ENCODE data around the gene GNA12. TPM values are rescaled to one million over a fixed set of nuclear protein-coding genes. Genes with fewer than 3 reads are reported as not detected.

GNA12 gene
- total RNA-seq, 1 donor from 2014 or later = 43.0 TPM

DNA sequence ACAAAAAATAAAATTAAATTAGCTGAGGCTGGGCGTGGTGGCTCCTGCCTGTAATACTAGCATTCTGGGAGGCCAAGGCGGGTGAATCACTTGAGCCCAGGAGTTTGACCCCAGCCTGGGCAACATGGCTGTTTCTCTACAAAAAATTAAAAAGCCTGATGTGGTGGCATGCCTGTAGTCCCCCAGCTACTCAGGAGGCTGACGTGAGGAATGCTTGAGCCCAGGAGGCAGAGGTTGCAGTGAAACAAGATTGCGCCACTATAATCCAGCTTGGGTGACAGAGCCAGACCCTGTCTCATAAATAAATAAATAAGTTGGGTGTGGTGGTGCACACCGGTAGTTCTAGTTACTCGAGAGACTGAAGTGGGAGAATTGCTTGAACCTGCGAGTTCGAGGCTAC, 65.1 kb downstream of the GNA12 start:
- DNase-seq = no peak
- Histone ChIP-seq H3K27me3 (ENCODE audit: low read depth) (no peaks in the 10 kb centered on the region), H3K27ac (replicated peaks) (no peak overlapping the region), H3K9me3 (replicated peaks) (no peaks in the 10 kb centered on the region), H3K4me1 (peaks cover 15% of the 10 kb centered on the region), H3K4me3 (no peak overlapping the region), H3K36me3 (no peaks in the 10 kb centered on the region)
- intact Hi-C loops (cut with micrococcal nuclease) = no loop called here
- TF ChIP-seq, protein P1, sequence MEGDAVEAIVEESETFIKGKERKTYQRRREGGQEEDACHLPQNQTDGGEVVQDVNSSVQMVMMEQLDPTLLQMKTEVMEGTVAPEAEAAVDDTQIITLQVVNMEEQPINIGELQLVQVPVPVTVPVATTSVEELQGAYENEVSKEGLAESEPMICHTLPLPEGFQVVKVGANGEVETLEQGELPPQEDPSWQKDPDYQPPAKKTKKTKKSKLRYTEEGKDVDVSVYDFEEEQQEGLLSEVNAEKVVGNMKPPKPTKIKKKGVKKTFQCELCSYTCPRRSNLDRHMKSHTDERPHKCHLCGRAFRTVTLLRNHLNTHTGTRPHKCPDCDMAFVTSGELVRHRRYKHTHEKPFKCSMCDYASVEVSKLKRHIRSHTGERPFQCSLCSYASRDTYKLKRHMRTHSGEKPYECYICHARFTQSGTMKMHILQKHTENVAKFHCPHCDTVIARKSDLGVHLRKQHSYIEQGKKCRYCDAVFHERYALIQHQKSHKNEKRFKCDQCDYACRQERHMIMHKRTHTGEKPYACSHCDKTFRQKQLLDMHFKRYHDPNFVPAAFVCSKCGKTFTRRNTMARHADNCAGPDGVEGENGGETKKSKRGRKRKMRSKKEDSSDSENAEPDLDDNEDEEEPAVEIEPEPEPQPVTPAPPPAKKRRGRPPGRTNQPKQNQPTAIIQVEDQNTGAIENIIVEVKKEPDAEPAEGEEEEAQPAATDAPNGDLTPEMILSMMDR (IDR thresholded peaks at IDR 0.05; ENCODE audit: borderline replicate concordance) = no peak

DNA sequence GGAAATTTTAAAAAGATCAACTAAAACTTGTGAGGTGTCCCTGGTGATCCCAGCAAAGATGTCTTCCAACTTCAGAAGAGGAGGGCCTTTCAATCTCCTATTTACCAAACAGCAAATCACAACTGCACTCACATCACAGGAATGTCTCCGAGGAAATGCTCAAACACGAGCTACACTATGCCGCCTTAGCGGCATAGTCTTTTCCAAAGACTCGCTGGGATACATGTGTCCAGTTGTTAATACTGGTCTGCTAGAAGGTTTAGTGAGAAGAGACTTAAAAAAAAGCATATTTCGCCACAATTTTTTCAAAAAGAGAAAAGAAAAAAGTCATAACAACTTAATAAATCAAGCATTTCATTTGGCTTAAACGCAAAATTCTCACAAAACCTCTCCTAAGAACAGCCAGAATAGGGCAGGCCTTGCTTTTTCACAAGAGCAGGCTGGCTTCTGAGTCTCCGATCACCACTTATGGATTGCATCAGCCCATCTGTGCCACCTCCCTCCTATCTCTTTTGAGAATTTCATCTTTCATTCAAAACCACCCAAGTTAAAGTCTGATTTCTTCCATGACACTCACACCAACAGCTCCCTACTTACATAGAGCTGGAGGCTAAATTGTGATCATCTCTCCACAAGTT, 66.1 kb downstream of the GNA12 start:
- H3K4me1 ChIP-seq = peaks cover 11% of the 10 kb centered on the region
- H3K27ac ChIP-seq (replicated peaks) = no peak overlapping the region
- TF ChIP-seq, protein P1 (IDR thresholded peaks at IDR 0.05; ENCODE audit: borderline replicate concordance) = no peak
- DNase-seq = no peak
- no peaks in the 10 kb centered on the region for H3K27me3 ChIP-seq (ENCODE audit: low read depth)
- intact Hi-C loops (cut with micrococcal nuclease) = no loop called here
- H3K4me3 ChIP-seq = no peak overlapping the region
- no peaks in the 10 kb centered on the region for H3K9me3 ChIP-seq (replicated peaks)
- H3K36me3 ChIP-seq = no peaks in the 10 kb centered on the region

DNA sequence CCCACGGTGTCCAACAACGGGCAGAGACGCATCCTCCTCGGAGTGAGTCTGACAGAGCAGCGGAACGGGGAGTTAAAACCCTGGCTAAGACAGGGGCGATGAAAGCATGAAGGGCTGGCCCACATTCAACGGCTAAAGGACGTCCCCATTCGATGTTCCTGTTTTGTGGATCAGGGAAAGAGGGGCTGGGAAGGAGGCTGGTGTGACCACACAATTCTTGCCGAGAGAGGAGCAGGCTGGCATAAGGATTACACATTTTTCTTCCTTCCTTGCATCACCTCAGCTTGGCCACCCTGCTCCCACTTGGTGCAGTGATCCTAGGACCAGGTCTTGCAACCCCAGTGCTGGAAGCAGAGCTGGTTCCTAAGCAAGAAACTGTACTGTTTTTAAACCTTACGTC, 67.7 kb downstream of the GNA12 start:
- Histone ChIP-seq H3K27me3 (ENCODE audit: low read depth) (no peaks in the 10 kb centered on the region), H3K9me3 (replicated peaks) (no peaks in the 10 kb centered on the region), H3K4me3 (no peak overlapping the region), H3K36me3 (no peaks in the 10 kb centered on the region), H3K4me1 (peaks cover 9% of the 10 kb centered on the region), H3K27ac (replicated peaks) (no peak overlapping the region)
- TF ChIP-seq, protein P1 (IDR thresholded peaks at IDR 0.05; ENCODE audit: borderline replicate concordance) = no peak
- DNase-seq = no peak
- intact Hi-C loops (cut with micrococcal nuclease) = no loop called here

DNA sequence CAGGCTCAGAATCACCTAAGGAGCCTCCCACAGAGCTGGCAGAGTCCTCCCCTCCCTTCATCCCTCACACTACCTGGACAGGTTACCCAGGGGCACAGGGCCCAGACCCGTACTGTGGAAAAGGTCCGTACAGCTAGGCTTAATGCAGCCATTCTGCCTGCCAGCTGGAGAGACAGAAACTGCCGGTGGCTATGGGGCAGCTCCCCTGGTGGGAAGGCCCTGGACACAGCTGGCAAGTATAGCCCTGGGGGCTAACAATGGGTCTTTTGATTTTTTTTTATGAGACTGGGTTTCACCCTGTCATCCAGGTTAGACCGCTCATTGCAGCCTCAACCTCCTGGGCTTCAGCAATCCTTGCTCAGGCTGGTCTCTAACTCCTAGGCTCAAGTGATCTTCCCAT, 68.3 kb downstream of the GNA12 start:
- Histone ChIP-seq H3K27ac (replicated peaks) (no peak overlapping the region), H3K36me3 (no peaks in the 10 kb centered on the region), H3K4me3 (no peak overlapping the region), H3K9me3 (replicated peaks) (no peaks in the 10 kb centered on the region), H3K27me3 (ENCODE audit: low read depth) (no peaks in the 10 kb centered on the region), H3K4me1 (peaks cover 4% of the 10 kb centered on the region)
- no peak for DNase-seq
- intact Hi-C loops (cut with micrococcal nuclease) = no loop called here
- TF ChIP-seq, protein P1 (IDR thresholded peaks at IDR 0.05; ENCODE audit: borderline replicate concordance) = no peak

DNA sequence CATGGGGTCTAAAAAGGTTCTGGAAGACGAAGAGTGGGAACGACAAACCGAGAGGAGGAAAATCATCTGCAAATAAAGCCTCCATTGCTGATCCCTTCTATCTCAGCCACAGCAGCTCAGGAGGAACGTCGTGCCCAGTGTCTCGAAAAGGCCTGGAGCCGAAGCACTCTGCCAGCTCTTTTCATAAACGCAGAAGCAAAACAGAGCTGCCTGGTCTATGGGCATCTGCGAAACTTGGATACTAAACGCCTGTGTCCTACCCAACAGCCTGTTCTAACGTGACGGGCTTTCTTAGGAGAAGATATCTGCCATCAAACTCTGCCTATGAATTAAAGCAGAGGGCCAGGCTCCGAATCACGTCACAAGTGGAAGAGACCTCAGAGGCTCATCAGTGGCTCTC, 68.7 kb downstream of the GNA12 start:
- no peak overlapping the region for H3K27ac ChIP-seq (replicated peaks)
- H3K9me3 ChIP-seq (replicated peaks) = no peaks in the 10 kb centered on the region
- no peak for DNase-seq
- no peak overlapping the region for H3K4me3 ChIP-seq
- peaks cover under 1% of the 10 kb centered on the region for H3K4me1 ChIP-seq
- no peaks in the 10 kb centered on the region for H3K27me3 ChIP-seq (ENCODE audit: low read depth)
- no peaks in the 10 kb centered on the region for H3K36me3 ChIP-seq
- TF ChIP-seq, protein P1 (IDR thresholded peaks at IDR 0.05; ENCODE audit: borderline replicate concordance) = no peak
- intact Hi-C loops (cut with micrococcal nuclease) = no loop called here
